K562 treated with DMSO at 1 percent for 4 hours (cell line): Measurements from ENCODE around the gene DKKL1. TPM values are rescaled to one million over a fixed set of nuclear protein-coding genes. Genes with fewer than 3 reads are reported as not detected.

Experiments used
- total RNA-seq: library from RNA; unstranded; fragments of 300-600 nt; gene quantifications from 2 replicates; pipeline ENCODE4 v1.2.3, GENCODE V29; 2022; ENCODE audit not compliant: insufficient read depth

Gene DKKL1
- total RNA-seq: not detected in 2 replicates

DNA sequence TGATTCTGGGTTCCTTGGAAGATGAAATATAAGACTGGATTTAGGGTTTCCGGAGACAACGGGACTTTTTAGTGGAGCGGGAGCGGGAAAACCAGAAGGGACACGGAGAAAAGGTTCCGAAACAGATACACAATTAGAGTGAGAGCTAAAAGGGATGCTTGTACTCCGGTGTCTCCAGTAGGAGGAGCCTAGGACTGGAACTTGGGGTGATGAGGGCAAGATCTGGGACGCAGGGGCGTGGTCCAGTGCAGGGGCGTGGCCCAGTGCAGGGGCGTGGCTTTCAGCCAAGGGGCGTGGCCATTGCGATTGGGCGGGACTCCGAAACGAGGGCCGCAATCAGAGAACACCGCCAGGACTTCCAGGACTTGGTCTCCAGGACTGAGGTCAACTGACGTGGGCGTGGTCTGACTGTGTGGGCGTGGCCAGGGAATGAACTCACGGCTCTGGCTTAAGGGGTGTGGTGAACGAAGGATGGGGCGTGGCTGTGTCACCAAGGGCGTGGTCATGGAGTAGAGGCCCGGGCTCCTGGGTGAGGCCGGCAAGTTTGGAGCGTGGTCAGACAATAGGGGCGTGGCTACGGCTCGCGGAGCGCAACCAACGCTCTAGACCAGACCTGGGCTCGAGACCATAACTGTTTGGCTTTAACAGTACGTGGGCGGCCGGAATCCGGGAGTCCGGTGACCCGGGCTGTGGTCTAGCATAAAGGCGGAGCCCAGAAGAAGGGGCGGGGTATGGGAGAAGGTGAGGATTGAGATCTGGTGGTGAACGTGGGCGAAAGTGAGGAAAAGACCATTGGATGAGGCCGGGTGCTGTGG, at the start of gene DKKL1:
Gene DKKL1, plus strand, starts transcription at position 610 of the 815 bp plus-strand sequence. Its CDS starts 122 bp downstream, at position 732.

DNA sequence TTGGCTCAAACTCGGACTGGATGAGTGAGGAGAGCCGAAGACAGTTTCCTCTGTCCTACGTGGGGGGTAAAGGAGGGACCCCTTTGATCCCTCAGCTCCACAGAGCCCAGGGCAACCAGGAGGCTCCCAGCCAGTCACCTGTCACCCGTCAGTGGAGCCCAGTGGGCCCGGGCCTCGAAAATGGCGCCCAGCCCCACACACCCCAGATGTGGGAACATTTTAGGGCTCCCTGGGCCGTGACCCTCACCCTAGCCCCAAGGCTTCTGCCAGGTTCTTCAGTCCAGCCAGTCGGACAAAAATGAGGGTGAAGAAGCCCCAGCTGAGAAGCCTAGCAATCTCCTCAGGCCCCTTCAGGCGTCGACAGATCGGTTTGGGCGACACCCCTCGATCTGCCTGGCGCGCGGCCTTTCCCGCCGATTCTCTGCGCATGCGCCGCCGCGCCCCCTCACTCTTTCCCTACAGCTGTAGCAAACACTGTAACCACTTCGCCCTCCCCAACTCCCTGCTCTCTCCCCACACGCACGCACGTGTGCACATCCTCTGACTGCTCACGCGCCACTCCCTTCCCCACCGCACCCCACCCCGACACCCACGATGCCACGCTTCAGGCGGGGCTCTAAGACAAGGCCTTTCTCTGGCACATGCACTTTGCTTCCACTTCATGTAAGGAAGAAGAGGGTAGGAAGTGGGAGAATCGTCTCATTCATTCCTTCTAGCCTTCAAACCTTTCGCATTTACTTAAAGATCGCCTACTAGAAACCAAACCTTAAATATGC, 38.7 kb upstream of the DKKL1 start, which contains the start of gene SLC6A16:
Gene SLC6A16, minus strand, starts transcription at position 391 of the 776 bp plus-strand sequence. CDS start 13,844 bp downstream, outside the sequence.

DNA sequence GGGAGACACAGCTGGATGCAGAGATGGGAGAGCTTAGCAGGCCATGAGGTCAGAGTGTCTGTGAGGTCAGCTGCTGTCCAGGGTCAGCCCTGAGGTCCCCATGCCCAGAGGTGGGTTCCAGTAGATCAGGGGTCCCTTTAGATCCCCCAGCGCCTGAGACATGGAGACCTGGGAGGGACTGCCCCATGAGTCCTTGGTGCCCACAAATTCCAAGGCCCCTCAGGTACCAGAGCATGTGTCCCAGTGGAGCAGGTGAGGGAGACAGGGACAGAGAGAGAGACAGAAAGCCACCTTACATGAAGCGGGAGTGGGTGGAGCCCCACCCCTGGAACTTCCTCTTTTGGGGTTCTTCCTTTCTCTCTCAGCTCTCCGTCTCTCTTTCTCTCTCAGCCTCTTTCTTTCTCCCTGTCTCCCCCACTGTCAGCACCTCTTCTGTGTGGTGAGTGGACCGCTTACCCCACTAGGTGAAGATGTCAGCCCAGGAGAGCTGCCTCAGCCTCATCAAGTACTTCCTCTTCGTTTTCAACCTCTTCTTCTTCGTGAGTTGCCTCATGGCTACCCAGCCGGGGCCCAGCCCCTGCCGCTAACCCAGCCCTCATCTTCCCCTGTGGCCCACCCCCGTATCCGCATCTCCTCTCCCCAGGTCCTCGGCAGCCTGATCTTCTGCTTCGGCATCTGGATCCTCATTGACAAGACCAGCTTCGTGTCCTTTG, 28.4 kb upstream of the DKKL1 start, which contains the start of gene CD37:
Gene CD37, plus strand, starts transcription at position 336 of the 713 bp plus-strand sequence. Its CDS starts 135 bp downstream, at position 471.

DNA sequence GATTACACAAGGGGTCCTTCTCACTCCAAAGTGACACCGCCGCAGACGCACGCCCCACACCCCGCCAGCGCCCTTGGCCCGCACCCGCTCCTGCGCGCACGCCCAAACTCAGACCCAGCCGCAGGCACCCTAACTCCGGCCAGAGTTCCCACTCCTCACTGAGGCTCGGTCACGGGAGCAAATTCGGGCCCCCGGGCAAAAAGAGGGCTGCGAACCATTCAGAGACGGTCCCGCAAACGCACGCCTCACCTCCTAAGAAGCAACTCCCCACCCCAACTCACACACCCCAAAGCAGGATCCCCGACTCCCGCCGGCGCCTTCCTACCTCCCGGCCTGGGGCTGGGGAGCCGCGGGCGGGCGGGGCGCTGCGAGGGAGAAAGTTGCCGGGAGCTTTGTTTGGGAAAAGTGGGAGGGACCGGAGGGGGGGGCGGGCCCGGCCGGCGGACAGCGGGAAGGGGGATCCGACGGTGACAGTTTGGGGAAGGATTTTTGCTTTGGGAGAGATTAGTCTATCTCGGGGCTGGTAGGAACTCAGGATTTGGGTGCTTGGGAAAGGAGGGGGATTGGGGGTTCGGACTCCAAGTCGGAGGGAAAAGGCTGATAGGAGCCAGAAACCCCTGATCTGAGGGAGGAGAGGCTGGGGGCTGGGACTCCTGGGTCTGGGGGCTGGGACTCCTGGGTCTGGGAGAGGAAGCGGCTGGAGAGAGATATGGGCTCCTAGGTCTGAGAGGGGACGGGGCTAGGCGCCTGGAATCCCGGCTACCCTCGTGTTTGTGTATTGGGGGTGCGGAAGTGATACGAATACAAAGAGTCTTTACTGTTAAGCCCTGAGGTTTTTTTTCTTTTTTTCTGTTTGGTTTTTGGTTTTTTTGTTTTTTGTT, 1.4 kb upstream of the DKKL1 start, which contains the start of gene TEAD2:
Gene TEAD2, minus strand, starts transcription at position 369 of the 881 bp plus-strand sequence. CDS start 2,341 bp downstream, outside the sequence.

DNA sequence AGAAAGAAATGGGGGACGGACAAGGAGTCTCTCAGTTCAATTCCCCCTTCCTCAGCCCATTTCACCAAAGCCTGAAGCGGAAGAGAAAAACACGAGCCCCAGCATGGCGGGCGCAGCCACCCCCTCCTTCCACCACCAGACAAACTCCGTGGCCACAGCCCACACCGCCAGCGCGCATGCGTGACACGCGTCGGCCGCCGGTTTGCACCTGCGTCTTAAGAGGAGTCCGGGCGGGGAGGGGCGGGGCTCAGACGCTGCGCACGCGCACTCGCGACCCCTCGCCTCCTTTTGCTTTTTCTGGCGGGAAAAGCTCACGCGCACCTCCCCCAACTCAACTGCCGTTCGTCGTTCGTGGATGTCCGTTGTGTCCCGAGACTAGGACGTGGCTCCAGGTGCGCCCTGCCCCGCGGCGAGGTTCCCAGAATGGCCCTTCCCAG, 24.3 kb downstream of the DKKL1 start, which contains the start of gene KASH5:
Gene KASH5, plus strand, starts transcription at position 314 of the 437 bp plus-strand sequence. CDS start 2,635 bp downstream, outside the sequence.

DNA sequence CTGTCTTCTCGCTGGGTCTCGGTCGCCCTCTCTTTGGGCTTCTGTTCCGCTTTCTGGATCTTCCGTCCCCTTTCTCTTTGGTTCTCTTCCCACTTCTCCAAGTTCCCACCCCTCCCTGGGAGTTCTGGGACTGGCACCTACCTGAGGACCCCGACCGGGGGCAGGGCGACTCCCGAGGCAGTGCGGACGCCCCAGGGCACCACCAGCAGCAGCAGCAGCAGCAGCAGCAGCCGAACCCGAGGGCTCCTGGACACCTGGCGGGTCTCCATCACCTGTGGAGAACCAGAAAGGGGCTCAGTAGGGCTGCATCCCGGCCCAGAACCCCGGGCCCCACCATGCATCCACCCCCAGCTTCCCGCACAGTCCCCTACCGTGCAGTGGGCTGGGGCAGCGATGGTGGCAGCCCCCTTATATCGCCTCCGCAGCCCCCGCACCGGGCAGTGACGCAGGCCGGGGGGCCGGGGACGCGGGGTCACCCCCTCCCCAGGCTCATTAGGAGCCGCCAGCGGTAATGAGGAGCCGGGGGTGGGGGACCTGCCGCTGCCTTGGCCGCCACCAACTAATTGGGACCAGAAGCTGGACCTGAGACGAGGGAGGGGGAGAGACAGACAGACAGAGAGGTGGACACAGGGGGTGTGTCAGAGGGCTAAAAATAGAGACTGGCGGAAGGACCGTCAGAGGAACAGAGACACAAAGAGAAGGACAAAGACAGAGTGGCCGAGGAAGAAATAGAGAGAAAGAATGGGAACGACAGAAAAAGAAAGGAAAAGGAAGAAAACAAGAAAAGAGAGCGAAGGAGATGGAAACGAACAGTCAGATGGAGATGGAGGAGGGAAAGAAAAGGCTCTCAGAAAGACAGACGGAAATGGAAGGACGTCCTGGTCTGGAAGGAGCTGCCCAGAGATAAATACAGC, 59.7 kb downstream of the DKKL1 start, which contains the start of gene PTH2:
Gene PTH2, minus strand, starts transcription at position 371 of the 914 bp plus-strand sequence. Its CDS starts 102 bp downstream, at position 269.

Other genes with a start within 250 kb of the DKKL1 start
- 8.9 and 15.5 TPM in 2 replicates for gene LIN7B, start 249.5 kb upstream of the DKKL1 start, total RNA-seq
- gene C19orf73, start 244.7 kb upstream of the DKKL1 start, total RNA-seq: not detected in 2 replicates
- gene PPFIA3, start 244.3 kb upstream of the DKKL1 start, total RNA-seq: 17.3 and 23.0 TPM in 2 replicates
- gene HRC, start 208.5 kb upstream of the DKKL1 start, total RNA-seq: 5.1 and 5.8 TPM in 2 replicates
- 12.7 and 14.0 TPM in 2 replicates for gene TRPM4, start 206.1 kb upstream of the DKKL1 start, total RNA-seq
- gene SLC6A16, start 38.7 kb upstream of the DKKL1 start, total RNA-seq: 4.4 TPM in 1 of 2 replicates, not detected in the other
- 17.6 and 20.7 TPM in 2 replicates for gene CD37, start 28.5 kb upstream of the DKKL1 start, total RNA-seq
- gene TEAD2, start 1.5 kb upstream of the DKKL1 start, total RNA-seq: 15.2 and 18.8 TPM in 2 replicates
- gene KASH5, start 24.4 kb downstream of the DKKL1 start, total RNA-seq: 0.70 and 0.84 TPM in 2 replicates
- not detected in 2 replicates for gene PTH2, start 59.6 kb downstream of the DKKL1 start, total RNA-seq
- not detected in 2 replicates for gene GFY, start 61.5 kb downstream of the DKKL1 start, total RNA-seq
- 9.3 and 13.4 TPM in 2 replicates for gene SLC17A7, start 77.7 kb downstream of the DKKL1 start, total RNA-seq
- gene PIH1D1, start 87.9 kb downstream of the DKKL1 start, total RNA-seq: 160 and 172 TPM in 2 replicates
- gene ALDH16A1, start 89.3 kb downstream of the DKKL1 start, total RNA-seq: 25.7 and 31.3 TPM in 2 replicates
- gene FLT3LG, start 110.3 kb downstream of the DKKL1 start, total RNA-seq: 6.9 and 9.0 TPM in 2 replicates
- gene RPL13A, start 123.7 kb downstream of the DKKL1 start, total RNA-seq: 9,551 and 10,252 TPM in 2 replicates
- 7,062 and 7,239 TPM in 2 replicates for gene RPS11, start 132.6 kb downstream of the DKKL1 start, total RNA-seq
- 9.0 and 11.5 TPM in 2 replicates for gene FCGRT, start 148.8 kb downstream of the DKKL1 start, total RNA-seq
- 6.0 and 10.4 TPM in 2 replicates for gene RCN3, start 164.1 kb downstream of the DKKL1 start, total RNA-seq
- gene NOSIP, start 216.7 kb downstream of the DKKL1 start, total RNA-seq: 307 and 345 TPM in 2 replicates
- 0.84 TPM in 1 of 2 replicates, not detected in the other for gene PRRG2, start 217.4 kb downstream of the DKKL1 start, total RNA-seq
- 9.5 and 10.7 TPM in 2 replicates for gene PRR12, start 227.3 kb downstream of the DKKL1 start, total RNA-seq